Left kidney (tissue), 2 donors: ENCODE results near the gene RALA. TPM values are rescaled to one million over a fixed set of nuclear protein-coding genes. Genes with fewer than 3 reads are reported as not detected.
"Not testable (repeated sequence)": the region's sequence is repeated elsewhere in the genome, so short reads cannot be mapped to it uniquely, and the experiment has no call there.

Experiments used
- DNase-seq: peaks from one replicate; pipeline ENCODE4 v3.0.0-alpha.2; 2013
- polyA plus RNA-seq: library from polyadenylated mRNA; unstranded; fragments of 120-200 nt; gene quantifications from one replicate; pipeline ENCODE4 v1.2.1, GENCODE V29; 2013; ENCODE audit not compliant: insufficient read length

Gene RALA
- polyA plus RNA-seq, 1 donor = 73.4 TPM

DNA sequence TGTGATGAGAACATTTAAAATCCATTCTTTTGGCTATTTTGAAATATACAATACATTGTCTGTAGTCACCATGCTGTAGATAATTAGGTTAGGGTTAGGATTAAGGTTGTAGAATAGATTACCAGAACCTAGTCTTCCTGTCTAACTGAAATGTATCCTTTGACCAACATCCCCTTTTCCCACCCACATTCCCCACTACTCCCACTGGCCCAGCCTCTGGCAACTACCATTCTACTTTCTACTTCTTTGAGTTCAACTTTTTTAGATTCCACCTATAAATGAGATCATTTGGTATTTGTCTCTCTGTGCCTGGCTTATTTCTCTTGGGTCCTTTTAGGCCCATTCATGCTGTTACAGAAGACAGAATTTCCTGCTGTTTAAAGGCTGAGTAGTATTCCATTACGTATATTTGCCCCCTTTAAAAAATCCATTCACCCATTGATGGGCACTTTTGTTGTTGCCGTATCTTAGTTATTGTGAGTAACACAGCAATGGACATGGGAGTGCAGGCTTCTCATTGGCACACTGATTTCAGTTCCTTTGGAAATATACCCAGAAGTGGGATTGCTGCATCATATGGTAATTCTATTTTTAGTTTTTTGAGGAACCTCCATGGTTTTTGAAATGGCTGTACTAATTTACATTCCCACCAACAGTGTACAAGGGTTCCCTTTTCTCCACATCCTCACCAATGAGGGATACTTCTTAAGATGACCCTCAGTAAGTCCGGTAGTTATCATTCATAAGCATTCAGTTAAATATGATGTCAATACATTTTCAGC, 104.0 kb downstream of the RALA start:
- DNase-seq = no peak

DNA sequence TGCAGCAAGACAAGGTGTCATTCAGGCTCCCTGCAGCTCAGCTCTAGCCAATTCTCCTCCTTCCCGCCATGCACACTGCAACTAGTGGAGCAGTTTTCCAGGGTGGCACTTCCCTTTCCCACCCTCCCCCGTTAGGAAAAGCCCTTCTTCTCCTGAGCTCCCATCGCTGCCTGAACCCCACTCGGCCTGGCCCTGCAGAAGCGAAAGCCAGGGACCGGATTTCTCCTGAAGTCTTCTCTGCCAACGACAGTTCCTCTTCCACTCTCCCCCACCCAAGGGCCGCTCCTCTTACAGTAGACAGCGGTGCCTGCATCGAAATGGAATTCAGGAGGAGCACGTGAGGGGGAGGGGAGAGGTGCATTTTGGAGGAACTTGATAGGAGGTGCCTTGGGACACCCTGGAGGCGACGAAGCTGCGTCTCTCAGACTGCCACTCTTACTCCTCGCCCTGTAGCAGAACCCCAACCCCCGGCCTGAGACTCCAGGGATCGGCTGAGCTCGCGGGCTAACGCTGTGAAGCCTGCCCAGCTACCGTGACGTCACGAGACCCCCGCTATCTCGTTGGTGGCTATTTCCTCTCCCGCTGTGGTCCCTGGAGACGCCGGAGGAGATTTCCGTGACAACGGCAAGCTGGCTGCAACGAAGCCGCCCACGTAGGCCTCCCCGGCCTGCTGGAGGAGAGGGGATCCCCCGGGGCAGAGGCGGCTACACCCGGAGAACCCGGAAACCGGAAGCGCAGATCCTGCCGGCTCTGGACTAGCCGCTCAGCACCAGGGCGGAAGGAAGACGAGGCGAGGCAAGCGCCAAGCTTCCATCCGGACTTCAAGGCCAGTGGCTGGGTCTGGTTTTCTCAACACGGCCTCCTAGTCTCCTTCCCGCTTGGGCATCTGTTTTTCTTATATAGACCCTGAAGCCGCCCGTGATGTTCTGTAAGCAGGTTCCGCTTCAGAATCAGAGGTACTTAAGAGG, 109.7 kb downstream of the RALA start:
- peak; percentile 94 for DNase-seq

DNA sequence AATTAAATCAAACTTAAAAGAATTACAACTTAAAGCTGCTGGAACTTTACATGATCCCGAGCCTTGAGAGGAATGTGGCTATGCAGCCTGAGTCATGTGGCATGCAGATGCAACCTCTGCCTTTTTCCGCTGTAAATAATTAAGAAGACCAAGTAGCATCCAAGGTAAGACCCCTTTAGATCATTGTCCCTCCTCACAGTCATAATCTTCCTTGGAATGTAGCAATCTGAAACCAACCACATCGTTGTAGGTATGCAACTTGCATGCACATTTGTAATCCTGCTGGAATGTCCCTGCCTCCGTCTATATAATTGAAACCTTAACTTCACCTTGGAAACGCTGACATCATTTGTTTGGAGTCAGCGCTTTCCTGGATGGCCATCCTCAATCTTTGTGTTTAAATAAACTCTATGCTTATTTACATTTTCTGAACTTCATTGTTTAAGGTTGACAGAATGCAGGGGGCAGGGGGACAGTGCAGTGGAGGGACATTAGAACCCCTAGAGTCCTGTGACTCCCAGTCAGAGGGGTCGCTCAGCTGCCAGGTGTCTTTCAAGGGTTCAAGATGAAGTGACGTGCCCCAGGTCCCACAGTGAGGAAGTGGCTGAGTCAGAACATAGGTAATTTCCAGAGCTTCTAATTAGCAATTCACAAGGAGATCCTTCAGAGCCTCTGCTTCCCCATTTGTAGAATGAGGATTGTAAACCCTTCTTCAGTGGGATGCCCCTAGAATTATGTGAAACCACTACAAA, 110.7 kb downstream of the RALA start:
- peak; percentile 32 for DNase-seq

DNA sequence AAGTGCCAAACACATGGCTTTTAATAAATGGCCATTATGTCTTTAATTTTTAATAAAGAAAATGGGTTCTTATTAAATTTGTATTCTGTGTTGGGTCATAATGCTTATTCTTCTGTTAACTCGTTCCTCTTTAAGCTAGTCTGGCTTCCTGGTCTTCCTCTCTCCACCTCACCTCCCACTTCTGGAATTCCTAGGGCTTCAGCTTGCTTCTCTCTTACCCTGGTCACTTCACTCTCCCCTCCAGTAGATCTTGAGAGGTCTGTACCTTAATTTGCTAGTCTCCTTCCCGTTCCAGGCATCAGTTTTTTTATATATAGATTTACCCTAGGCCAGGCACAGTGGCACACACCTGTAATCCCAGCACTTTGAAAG, 111.2 kb downstream of the RALA start:
- no peak for DNase-seq

DNA sequence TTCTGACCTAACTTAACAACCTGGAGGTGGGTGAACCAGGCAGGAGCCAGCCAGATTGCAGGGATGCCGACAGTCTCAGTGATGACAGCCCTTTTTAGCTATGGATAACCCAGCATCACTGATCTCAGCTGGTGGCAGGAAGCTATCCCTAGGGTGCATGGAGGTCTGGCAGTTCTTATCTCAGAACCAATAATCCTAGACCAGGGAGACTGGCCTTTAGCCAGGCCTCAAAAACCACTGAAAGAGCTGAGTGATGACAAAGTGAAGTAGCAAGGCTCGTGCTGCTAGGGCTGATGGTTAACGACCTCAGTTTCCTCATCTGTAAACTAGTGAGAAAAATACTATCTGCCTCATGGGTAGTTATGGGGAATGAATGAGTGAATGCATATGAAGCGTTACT, 112.5 kb downstream of the RALA start:
- no peak for DNase-seq

DNA sequence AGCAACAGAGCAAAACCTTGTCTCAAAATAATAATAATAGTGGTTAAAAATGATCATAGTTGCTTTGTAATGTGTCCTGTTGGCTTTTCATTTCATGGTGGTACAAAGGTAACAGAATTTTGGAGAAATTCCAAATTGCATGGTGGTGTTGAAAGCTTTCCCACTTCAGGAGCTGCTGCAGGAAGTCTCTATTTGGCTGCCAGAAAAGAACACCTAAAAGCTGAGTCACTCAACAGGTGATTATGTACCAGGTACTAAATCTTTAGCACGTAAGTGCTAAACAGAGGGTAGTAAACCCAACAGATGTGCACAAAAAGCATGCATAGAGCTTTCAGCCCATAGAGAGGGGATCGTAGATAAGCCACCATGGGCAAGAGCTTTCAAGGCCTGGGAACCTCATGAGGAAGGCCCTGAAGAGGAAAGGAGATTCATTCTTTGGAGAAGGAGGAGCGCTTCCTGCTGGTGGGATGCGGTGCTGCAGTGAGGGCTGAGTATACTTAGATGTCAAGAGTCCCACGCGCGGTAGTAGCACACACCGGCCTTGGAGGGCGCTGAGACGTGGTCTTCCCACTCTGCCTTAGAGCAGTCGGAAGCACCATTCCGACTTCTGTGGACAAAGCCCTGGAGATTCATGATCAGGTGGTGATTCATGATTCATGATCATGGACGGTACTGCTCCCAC, 118.7 kb downstream of the RALA start:
- no peak for DNase-seq

DNA sequence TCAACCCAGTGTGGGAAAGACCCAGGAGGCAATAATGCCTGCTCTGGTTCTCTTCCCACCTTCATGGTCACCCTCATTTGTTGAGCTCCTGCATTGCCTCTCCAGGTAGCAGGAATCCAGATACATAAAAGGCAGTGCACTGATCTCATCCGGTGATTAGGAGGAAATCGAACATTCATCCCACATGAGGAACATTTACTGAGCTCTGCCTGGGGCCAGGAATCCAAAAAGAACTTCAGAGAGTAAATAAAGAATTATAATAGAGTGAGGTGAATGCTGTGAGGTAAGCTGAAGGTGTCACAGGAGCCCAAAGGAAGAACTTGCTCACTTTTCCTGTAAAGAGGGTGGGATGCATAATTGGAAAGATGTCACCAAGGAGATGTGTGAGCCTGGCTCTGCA, 121.2 kb downstream of the RALA start:
- no peak for DNase-seq

DNA sequence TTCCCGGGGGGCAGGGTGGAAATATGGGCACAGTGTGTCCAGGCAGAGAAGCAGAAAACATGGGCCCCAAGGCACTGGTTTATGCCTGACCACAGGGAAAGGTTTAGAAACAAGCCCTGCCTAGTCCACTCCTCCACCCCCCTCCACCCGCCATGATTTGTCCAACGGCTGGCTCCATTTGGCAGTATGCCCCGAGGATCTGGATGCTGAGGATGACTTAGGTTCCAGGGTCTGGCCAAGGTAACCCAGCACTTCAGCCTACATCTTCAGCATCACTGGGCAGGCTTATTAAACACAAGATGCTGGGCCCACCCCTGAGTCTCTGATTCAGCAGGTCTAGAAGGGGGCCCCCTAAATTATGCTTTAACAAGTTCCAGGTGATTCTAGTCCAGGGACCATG, 121.9 kb downstream of the RALA start:
- no peak for DNase-seq

DNA sequence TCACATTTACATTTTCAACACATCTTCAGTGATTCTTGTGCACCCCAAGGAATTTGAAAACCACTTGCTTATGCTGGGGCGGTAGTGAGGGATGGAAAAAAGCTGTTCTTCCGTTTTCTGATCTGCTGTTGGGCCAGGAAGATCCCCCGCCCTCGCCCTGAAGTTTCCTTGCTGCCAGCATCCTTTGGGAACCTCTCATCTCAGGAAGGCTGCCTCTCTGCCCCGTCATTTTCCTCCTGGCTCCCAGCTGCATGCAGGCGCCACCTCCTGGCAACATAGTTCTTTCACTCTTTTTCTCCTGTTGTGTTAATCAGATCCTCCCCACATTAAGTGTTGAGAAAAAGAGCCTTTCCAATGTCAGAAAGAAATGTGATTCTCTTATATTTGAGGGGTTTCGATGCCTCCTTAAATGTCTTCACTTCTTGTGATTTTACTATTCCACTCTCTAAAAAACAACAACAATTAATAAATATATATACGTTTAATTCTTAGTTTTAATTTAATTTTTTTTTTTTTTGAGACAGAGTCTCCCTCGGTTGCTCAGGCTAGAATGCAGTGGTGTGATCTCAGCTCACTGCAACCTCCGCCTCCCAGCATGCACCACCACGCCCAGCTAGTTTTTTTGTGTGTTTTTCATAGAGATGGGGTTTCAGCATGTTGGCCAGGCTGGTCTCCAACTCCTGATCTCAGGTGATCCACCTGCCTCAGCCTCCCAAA, 122.9 kb downstream of the RALA start:
- DNase-seq = peak; percentile 79

DNA sequence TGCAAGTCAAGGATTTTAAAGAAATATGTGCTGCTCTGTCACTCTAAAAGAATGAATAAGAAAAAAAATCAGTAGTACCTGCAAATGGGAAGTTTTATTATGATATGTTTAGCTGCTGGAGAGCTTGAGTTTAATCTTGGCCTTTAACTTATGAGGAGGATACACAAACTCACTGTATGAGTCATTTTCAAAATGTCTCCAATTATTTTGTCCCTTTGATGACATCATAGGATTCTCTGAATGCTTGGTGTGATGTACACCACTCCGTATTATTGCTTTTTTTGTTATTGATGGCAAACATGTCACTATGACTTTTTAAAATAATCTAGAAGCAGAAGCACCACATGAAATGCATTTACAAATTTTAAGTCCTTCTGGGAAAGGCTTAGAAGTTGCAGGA, 125.8 kb downstream of the RALA start:
- no peak for DNase-seq

DNA sequence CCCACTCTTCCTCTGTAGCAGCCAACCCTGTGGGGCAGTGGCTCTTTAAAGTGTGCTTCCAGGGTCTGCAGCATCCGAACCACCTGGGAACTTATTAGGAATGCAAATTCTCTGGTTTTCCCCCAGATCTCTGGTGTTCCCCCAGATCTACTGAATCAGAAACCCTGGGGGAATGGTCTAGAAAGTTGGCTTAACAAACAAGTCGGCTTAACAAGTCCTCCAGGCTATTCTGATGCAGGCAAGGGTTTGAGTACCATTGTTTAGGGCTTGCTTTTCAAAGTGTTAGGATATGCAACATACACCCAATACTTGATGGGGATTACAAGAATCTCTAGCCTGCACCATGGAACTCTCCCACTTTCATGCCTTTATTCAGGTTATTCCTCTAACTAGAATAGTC, 126.3 kb downstream of the RALA start:
- DNase-seq = no peak

DNA sequence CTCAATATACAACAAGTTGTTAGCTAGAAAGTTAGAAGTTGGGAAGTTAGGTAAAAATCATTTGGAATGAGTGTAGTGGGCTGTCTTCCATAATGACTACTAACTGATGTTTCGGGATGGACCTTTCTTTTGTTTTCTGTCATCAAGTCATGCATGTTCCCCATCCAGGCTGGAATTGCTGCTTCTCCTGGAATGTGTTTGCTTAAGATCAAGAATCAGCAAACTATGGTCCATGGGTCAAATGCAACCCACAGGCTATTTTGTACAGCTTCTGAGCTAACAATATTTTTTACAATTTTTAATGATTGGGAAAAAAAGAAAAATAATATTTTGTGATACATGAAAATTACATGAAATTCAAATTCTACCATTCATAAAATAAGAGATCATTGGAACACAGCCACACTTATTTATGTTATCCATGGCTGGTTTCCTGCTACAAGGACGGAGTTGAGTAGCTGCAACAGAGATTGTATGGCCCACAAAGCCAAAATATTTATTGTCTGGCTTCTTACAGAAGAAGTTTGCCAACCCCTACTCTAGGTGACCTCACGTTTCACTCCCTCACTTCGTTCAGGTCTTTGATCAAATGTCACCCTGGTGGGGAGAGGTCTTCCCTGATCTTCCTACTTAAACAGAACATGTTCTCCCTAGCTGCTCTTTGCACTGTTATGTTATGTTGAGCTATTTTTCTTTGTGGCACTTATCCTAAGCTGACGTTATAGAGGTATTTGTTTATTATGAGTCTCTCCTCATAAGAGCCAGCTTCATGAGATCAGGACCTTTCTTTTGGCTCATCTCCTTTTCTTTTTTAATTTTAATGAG, 127.1 kb downstream of the RALA start:
- DNase-seq = no peak

DNA sequence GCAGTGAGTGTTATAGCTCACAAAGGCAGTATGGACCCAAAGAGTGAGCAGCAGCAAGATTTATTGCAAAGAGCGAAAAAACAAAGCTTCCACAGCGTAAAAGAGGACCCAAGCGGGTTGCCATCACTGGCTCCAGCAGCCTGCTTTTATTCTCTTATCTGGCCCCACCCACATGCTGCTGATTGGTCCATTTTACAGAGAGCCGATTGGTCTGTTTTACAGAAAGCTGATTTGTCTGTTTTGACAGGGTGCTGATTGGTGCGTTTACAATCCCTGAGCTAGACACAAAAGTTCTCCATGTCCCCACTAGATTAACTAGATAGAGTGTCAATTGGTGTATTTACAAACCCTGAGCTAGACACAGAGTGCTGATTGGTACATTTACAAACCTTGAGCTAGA, 129.9 kb downstream of the RALA start:
- DNase-seq = not testable (repeated sequence)

DNA sequence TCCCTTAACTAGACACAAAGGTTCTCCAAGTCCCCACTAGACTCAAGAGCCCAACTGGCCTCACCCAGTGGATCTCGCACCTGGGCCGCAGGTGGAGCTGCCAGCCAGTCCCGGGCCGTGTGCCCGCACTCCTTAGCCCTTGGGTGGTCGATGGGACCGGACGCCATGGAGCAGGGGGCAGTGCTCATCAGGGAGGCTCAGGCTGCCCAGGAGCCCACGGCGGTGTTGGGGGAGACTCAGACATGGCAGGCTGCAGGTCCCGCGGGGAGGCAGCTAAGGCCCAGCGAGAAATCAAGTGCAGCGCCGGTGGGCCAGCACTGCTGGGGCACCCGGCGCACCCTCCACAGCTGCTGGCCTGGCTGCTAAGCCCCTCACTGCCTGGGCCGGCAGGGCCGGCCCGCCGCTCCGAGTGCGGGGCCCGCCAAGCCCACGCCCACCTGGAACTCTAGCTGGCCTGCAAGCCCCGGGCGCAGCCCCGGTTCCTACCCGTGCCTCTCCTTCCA, 130.5 kb downstream of the RALA start:
- no peak for DNase-seq

DNA sequence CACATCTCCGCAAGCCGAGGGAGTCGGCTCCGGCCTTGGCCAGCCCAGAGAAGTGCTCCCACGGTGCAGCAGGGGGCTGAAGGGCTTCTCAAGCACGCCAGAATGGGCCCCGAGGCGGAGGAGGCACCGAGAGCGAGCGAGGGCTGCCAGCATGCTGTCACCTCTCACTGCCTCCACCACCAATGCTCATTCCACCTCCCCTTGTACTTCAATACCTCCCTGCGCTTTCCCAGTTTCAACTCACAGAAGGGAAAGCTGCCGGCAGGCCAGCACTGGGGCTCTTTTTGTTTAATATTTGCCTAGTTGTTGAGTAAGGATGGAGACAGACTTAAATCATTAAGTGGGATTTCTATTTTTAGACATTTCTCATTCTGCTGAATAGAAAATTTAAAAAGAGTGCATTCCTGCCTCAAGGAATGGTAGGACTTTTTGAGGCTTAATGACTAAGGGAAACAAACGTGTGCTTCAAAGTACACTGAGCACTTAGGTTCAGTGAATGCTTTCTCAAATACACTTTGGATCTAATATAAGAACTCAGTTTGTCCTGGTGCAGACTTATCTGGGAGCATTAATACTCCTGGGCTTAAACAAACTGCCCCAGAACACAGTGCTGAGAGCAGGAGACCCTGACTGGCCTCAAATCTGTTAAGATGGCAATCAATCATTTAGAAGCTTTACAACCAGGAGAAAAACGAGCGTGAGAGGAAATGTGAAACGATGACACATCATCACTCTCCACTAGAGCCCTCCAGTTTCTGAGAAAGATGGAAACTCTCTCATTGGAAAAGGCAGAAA, 131.2 kb downstream of the RALA start:
- peak; percentile 50 for DNase-seq

DNA sequence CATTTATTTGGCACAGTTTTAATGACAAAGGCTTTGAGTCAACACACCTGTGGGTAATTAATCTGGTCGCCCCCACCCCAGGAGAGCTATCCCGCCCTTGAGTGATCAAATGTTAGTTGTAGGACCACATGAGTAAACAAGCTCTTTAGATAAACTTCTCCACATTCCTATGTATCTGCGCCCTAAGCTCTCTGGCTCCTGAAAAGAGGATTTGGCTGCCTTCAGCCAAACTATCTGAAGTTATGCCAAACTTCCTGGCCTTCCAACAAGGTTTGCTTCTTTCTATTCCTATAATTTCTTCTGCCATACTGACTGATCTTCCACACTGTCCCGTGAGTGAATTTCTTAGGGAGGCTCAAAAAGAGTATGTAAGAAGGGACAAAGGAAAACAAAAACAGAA, 134.2 kb downstream of the RALA start:
- DNase-seq = no peak
